Measurements from ENCODE around the gene SRGN.

The SRGN gene

GRCh38 chr10:69061305-69062161 lies 26.4 kb upstream of the SRGN start:
- DNase-seq = no peak

GRCh38 chr10:69062901-69063300 lies 25.0 kb upstream of the SRGN start:
- DNase-seq = no peak

DNA sequence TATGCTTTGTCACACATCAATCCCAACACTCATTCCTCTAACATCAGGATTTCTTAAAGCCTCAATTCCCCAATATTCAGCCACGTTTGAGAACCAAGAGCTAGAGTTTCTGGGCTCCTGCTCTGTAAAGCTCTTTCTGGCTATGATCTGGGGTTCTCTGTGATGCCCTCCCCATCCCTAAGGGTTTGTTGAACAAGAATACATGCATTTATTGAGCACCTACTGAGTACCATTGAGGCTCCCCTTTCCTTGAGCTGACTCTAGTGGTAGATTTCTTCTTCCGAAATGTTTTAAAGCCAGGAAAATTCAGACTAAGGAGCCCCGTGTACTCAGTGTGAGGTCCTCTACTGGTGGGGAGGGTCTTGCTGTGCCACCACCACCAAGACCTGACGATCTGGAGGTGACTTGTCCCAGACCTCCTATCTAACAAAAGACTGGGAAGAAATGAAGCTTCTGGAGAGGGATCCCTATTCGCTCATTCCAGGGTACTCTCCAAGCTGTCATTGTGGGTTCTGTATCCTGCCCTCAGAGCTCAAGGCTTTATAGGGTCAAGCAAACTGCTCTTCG lies 23.1 kb upstream of the SRGN start:
- no peak for DNase-seq

- DNase-seq = no peak
These were observed 22.2 kb upstream of the SRGN start for GRCh38 chr10:69065406-69066361.

DNA sequence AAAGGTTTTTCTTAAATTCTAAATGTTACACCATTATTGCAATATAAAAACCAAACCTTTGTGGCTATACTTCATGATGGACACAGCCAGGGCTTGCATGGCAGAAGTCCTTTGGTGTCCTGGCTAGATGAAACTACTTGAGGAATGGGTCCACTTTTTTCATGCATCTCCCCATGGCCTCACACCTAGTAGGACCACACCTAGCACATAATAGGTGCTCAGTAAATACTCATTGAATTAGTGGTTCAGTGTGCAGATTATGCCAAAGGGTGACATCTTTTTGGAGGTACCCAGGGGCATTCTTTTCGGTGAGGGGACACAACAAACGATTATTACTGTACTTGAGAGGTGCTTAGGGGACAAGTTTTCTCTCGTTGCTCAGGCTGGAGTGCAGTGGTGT lies 20.7 kb upstream of the SRGN start:
- no peak for DNase-seq

DNA sequence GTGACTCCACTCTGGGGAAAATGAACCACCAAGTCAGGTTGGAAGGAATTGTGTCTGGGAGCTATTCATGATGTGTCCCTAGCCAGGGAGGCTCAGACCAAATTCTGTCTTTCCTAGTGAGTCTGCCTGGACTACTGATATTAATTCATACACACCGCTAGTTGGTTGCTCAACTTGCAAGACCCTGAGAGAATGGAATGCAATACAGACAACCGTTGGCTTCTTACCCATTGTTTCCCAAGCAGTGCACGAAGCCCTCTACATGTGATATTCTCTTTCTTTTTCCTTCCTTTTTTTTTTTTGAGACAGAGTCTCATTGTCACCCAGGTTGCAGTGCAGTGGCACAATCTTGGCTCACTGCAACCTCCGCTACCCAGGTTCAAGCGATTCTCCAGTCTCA lies 19.4 kb upstream of the SRGN start:
- no peak for DNase-seq

- DNase-seq = no peak
These were observed 18.5 kb upstream of the SRGN start for GRCh38 chr10:69069090-69070042.

DNA sequence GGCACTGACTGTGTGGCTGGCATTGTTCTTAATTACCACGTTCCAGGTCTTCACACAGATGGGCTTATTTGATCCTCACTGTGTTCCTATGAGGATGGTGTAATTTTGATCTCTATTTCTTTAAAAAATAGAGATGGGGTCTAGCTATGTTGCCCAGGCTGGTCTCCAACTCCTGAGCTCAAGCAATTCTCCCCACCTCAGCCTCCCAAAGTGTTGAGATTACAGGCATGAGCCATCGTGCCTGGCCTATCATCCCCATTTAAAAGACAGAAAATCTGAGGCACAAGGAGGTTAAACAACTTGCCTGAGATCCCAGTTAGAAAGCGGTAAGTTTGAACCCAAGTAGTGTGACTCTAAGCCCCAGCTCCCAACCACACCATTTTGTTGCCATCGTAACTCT lies 17.0 kb upstream of the SRGN start:
- no peak for DNase-seq

GRCh38 chr10:69071610-69072009 lies 16.3 kb upstream of the SRGN start:
- no peak for DNase-seq

DNA sequence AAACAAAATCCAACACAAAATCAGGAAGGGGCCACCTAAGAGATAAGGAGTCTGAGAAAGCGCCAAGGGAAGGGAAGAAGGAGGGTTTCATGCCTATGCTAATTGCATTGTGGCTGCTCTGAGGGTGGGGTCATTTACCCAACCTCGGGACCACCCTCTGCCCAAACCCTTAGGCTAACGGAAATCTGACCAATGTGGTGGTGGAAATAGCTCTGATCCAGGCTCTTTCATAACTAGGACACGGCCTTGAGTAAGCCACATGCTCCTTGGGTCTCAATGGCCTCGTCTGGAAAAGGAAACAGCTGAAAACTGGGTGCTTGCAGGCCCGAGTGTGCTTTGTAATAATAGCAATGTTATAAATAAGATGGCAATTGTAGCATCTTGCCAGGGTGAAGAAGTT lies 14.9 kb upstream of the SRGN start:
- no peak for DNase-seq

- no peak for DNase-seq
These were observed 14.1 kb upstream of the SRGN start for GRCh38 chr10:69073736-69074364.

DNA sequence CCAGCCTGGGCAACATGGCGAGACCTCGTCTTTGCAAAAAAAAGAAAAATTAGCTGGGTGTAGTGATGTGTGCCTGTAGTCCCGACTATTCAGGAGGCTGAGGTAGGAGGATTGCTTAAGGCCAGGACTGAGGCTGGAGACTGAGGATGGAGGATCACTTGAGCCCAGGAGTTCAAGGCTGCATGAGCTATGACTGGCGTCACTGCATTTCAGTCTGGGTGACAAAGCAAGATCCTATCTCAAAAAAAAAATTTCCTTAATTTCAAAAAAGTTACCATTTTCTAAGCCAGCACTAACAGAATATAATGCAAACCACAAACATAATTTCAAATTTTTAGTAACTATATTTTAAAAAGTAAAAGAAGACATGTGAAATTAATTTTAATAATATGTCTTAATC lies 13.4 kb upstream of the SRGN start:
- DNase-seq = no peak

DNA sequence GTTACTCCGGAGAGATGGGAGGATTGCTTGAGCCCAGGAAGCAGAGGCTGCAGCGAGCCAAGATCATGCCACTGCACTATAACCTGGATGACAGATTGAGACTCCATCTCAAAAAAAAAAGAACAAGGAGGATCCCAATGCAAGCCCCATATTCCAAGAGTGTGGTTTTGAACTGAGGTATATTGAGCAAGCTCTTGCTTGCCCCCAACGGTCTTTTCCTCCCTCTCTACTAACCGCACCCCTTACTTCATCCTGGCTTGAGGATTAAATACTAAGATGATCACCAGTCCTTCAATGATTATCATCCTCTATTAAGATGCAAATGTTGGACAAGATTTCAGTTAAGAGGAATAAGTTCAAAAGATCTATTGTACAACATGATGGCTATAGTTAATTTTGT lies 12.5 kb upstream of the SRGN start:
- DNase-seq = no peak

GRCh38 chr10:69078311-69078710 lies 9.6 kb upstream of the SRGN start:
- DNase-seq = no peak

- DNase-seq = no peak
These were observed 7.7 kb upstream of the SRGN start for GRCh38 chr10:69080226-69080625.

- no peak for DNase-seq
These were observed 1.8 kb upstream of the SRGN start for GRCh38 chr10:69086001-69086509.

- no peak for DNase-seq
These were observed 517 bp downstream of the SRGN start for GRCh38 chr10:69088471-69088769.

- no peak for DNase-seq
These were observed 1.0 kb downstream of the SRGN start for GRCh38 chr10:69088801-69089501.

- no peak for DNase-seq
These were observed 2.0 kb downstream of the SRGN start for GRCh38 chr10:69089638-69090599.

- no peak for DNase-seq
These were observed 2.8 kb downstream of the SRGN start for GRCh38 chr10:69090685-69091084.

Measured in NCI-H187 treated with DMSO at 0.1 percent for 48 hours (cell line).